Skin epidermis (tissue), 12 donors: ENCODE results near the gene PCNX2.

ENCODE experiments used
- H3K27ac ChIP-seq, 21 experiments: fragments of 200-600 bp; sonication (generic) in 11 of 21; one replicate each; pipeline ENCODE4 v1.5.0; 2020; ENCODE audit warnings: mild to moderate bottlenecking in 3 of 21, inconsistent platforms in 2 of 21, moderate library complexity in 2 of 21
- H3K4me3 ChIP-seq, 7 experiments: fragments of 200-600 bp; sonication (generic) in 2 of 7; one replicate each; pipeline ENCODE4 v1.5.0; 2020; ENCODE audit warnings: inconsistent platforms in 2 of 7, mild to moderate bottlenecking in 2 of 7, moderate library complexity in 1 of 7

PCNX2 gene

GRCh38 chr1:233268389-233269022 lies 27.0 kb downstream of the PCNX2 start:
- no peak overlapping the region for H3K27ac ChIP-seq

GRCh38 chr1:233261695-233262094 lies 33.8 kb downstream of the PCNX2 start:
- no peak overlapping the region for H3K4me3 ChIP-seq
- no peak overlapping the region for H3K27ac ChIP-seq

More at GRCh38 chr1:233268389-233269022, 27.0 kb downstream of the PCNX2 start:
- no peak overlapping the region for H3K4me3 ChIP-seq

- Histone ChIP-seq H3K4me3 (no peak overlapping the region), H3K27ac (no peak overlapping the region)
These were observed 34.3 kb downstream of the PCNX2 start for GRCh38 chr1:233261206-233261605.

- no peak overlapping the region for H3K4me3 ChIP-seq
- no peak overlapping the region for H3K27ac ChIP-seq
These were observed 37.7 kb downstream of the PCNX2 start for GRCh38 chr1:233257786-233258185.

- no peak overlapping the region for H3K27ac ChIP-seq
- no peak overlapping the region for H3K4me3 ChIP-seq
These were observed 38.7 kb downstream of the PCNX2 start for GRCh38 chr1:233256789-233257188.

- Histone ChIP-seq H3K27ac (no peak overlapping the region), H3K4me3 (no peak overlapping the region)
These were observed 39.3 kb downstream of the PCNX2 start for GRCh38 chr1:233256191-233256590.

- Histone ChIP-seq H3K4me3 (no peak overlapping the region), H3K27ac (no peak overlapping the region)
These were observed 40.4 kb downstream of the PCNX2 start for GRCh38 chr1:233255145-233255544.

- no peak overlapping the region for H3K4me3 ChIP-seq
- H3K27ac ChIP-seq: no peak overlapping the region
These were observed 41.6 kb downstream of the PCNX2 start for GRCh38 chr1:233253832-233254331.

- Histone ChIP-seq H3K4me3 (no peak overlapping the region), H3K27ac (no peak overlapping the region)
These were observed 42.2 kb downstream of the PCNX2 start for GRCh38 chr1:233253231-233253831.

- no peak overlapping the region for H3K4me3 ChIP-seq
- peak overlapping the region in 3 of 21 experiments; percentile 4 to 13 (median 11) for H3K27ac ChIP-seq
These were observed 43.1 kb downstream of the PCNX2 start for GRCh38 chr1:233252441-233252840.

- Histone ChIP-seq H3K27ac (no peak overlapping the region), H3K4me3 (no peak overlapping the region)
These were observed 44.3 kb downstream of the PCNX2 start for GRCh38 chr1:233251201-233251720.

GRCh38 chr1:233248014-233248413 lies 47.5 kb downstream of the PCNX2 start:
- no peak overlapping the region for H3K4me3 ChIP-seq
- H3K27ac ChIP-seq: no peak overlapping the region

- Histone ChIP-seq H3K4me3 (no peak overlapping the region), H3K27ac (no peak overlapping the region)
These were observed 48.6 kb downstream of the PCNX2 start for GRCh38 chr1:233246965-233247364.

GRCh38 chr1:233245191-233245765 lies 50.2 kb downstream of the PCNX2 start:
- Histone ChIP-seq H3K27ac (no peak overlapping the region), H3K4me3 (no peak overlapping the region)

- no peak overlapping the region for H3K27ac ChIP-seq
- H3K4me3 ChIP-seq: no peak overlapping the region
These were observed 51.3 kb downstream of the PCNX2 start for GRCh38 chr1:233244183-233244582.

- peak overlapping the region in 2 of 21 experiments; percentile 17 to 28 for H3K27ac ChIP-seq
These were observed 52.6 kb downstream of the PCNX2 start for GRCh38 chr1:233242827-233243483.

GRCh38 chr1:233241759-233242158 lies 53.8 kb downstream of the PCNX2 start:
- H3K27ac ChIP-seq: no peak overlapping the region
- H3K4me3 ChIP-seq: no peak overlapping the region

More at GRCh38 chr1:233242827-233243483, 52.6 kb downstream of the PCNX2 start:
- no peak overlapping the region for H3K4me3 ChIP-seq

GRCh38 chr1:233240829-233241682 lies 54.5 kb downstream of the PCNX2 start:
- Histone ChIP-seq H3K4me3 (no peak overlapping the region), H3K27ac (no peak overlapping the region)

GRCh38 chr1:233240371-233240770 lies 55.2 kb downstream of the PCNX2 start:
- Histone ChIP-seq H3K27ac (no peak overlapping the region), H3K4me3 (no peak overlapping the region)
